ENCODE results near the gene DENND5A.
"Not testable (repeated sequence)": the region's sequence is repeated elsewhere in the genome, so short reads cannot be mapped to it uniquely, and the experiment has no call there.

Gene DENND5A

DNA sequence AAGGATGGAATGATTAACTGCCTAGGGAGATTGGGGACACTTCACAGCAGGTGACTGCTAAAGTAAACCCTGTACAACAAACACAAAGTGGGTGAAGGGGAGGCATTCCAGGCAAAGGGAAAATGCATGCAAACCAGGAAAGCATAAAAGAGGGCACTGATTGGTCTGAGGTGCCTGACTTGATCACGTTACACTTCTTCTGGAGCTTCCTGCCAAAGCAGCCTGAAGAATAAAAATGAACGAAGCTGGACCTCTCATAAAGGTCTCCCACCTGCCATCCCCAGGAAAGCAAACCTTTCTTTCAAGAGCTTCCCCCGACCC is 127.1 kb downstream of the DENND5A start:
- DNase-seq (ENCODE audit: low read depth) = no peak

GRCh38 chr11:9137293-9138132 is 127.6 kb downstream of the DENND5A start:
- DNase-seq (ENCODE audit: low read depth) = peak; percentile 29

- DNase-seq (ENCODE audit: low read depth) = no peak
Measured at GRCh38 chr11:9136741-9137140, 128.4 kb downstream of the DENND5A start.

GRCh38 chr11:9133956-9134355 is 131.2 kb downstream of the DENND5A start:
- no peak for DNase-seq (ENCODE audit: low read depth)

- DNase-seq (ENCODE audit: low read depth) = no peak
Measured at GRCh38 chr11:9132203-9132878, 132.8 kb downstream of the DENND5A start.

GRCh38 chr11:9130297-9130696 is 134.9 kb downstream of the DENND5A start:
- no peak for DNase-seq (ENCODE audit: low read depth)

DNA sequence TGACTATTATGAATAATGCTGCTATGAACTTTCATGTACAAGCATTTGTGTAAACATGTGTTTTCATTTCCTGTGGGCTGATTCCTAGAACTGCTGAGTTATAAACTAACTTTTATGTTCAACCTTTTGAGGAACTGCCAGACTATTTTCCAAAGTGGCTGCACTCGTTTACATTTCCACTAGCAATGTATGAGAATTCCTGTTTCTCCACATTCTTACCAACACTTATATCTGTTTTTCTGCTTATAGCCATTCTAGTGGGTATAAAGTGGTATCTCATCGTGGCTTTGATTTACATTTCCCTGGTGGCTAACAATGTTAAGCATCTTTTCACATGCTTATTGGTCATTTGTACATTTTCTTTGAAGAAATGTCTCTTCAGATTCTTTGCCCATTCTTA is 138.5 kb downstream of the DENND5A start:
- DNase-seq (ENCODE audit: low read depth) = no peak

- DNase-seq (ENCODE audit: low read depth) = no peak
Measured at GRCh38 chr11:9125185-9125886, 139.8 kb downstream of the DENND5A start.

DNA sequence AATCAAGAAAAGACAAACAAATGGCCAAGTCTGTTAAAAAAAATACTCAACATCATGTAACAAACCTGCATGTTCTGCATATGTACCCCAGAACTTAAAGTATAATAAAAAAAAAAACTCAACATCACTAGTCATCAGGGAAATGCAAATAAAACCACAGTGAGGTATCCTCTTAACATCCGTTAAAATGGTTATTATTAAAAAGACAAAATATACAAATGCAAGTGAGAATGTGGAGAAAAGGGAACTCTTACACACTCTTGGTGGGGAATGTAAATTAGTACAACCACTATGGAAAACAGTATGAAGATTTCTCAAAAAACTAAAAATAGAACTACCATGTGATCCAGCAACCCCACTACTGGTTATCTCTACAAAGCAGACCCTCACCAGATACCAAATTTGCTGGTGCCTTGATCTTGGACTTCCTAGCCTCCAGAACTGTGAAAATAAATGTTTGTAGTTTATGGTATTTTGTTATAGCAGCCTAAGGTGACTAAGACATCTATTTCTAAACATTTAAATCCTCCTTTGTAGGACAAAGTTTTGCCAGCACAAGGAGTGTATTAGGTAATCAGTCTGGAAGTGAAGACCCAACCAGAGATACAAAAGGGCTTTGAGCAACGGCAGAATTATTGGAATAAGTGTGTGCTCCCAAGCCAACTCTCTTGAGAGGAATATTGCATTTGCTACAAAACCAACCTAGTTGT is 141.4 kb downstream of the DENND5A start:
- DNase-seq (ENCODE audit: low read depth) = no peak

- no peak for DNase-seq (ENCODE audit: low read depth)
Measured at GRCh38 chr11:9121469-9121796, 143.7 kb downstream of the DENND5A start.

GRCh38 chr11:9120664-9121468 is 144.3 kb downstream of the DENND5A start:
- DNase-seq (ENCODE audit: low read depth) = no peak

GRCh38 chr11:9118277-9118676 is 146.9 kb downstream of the DENND5A start:
- DNase-seq (ENCODE audit: low read depth) = no peak

GRCh38 chr11:9112075-9112474 is 153.1 kb downstream of the DENND5A start:
- DNase-seq (ENCODE audit: low read depth) = no peak

- DNase-seq (ENCODE audit: low read depth) = no peak
Measured at GRCh38 chr11:9109858-9110731, 155.1 kb downstream of the DENND5A start.

DNA sequence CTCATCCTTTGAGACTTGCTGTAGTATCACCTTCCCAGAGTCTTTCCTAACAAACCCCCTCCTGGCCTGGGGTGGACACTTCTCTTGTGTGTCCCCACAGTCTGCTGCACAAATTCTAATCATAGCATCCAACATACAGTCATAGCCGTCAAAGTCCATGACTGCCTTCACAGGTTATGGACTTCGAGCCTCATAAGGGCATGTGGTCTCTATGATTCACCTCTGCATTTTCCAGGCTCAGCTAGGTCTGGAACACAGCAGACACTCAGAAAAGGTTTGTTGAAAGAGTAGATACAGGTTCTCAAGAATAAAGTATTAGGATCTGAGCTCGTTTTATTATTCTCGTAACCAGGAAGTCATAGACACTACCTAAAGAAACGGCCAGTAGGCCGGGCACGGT is 160.6 kb downstream of the DENND5A start:
- DNase-seq (ENCODE audit: low read depth) = no peak

DNA sequence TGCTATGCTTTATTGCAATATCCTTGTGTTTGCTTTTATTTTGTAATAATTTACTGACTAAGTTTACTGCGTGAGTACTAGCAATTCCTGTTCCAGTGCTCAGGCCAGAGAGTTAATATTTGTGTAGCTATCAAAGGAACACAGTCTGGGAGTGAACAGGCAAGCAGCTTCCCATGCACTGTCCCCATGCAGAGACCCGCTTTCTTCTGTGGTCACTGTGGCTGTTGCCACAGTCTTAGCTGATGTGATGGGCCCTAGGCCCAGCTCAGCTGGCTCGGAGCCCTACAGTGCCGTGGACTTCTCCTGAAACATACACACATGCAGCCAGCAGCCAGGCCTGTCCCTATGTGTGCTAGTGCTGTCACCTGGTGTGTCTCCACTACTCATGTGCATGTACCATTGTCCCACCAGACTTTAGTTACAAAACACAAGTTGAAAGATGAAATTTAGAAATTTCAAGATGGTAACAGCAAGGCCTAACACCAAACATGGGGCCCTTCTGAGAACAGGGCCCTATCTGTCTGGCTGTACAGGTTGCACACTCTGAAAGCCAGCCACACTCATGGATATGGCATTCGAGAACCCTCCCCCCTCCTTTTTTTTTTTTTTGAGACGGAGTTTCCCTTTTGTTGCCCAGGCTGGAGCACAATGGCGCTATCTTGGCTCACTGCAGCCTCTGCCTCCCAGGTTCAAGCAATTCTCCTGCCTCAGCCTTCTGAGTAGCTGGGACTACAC is 161.4 kb downstream of the DENND5A start:
- DNase-seq (ENCODE audit: low read depth) = no peak

- DNase-seq (ENCODE audit: low read depth) = no peak
Measured at GRCh38 chr11:9099617-9100016, 165.5 kb downstream of the DENND5A start.

DNA sequence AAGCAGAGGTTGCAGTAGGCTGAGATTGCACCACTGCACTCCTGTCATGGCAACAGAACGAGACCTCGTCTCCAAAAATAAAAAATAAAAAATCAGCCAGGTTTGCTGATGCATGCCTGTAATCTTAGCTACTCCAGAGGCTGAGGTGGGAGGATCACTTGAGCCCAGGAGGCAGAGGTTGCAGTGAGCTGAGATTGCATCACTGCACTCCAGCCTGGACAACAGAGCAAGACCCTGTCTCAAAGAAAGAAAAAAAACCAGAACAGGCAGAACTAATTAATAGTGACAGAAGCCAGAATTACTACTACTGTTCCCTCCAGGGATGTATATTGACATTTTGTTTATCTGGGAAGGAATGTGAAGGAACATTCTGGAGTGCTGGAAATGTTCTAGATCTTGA is 166.7 kb downstream of the DENND5A start:
- not testable (repeated sequence) for DNase-seq (ENCODE audit: low read depth)

GRCh38 chr11:9097186-9097943 is 167.8 kb downstream of the DENND5A start:
- not testable (repeated sequence) for DNase-seq (ENCODE audit: low read depth)

Measured in CMK (cell line).